Heart left ventricle (tissue), 16 donors: Measurements from ENCODE around the gene SMIM10L2A. TPM values are rescaled to one million over a fixed set of nuclear protein-coding genes. Genes with fewer than 3 reads are reported as not detected.
A peak's percentile ranks its signal among the peaks of the same experiment; 100 is the strongest.

Source experiments
- ATAC-seq, 4 donors: fragments of 200-7000 bp; cut with Tn5 transposase; one replicate each; pipeline ENCODE4 v1.9.1; 2020 to 2022; ENCODE audit warnings: moderate library complexity in 4 of 4, mild to moderate bottlenecking in 3 of 4, moderate number of reproducible peaks in 1 of 4
- DNase-seq, 5 donors: peaks; one replicate each; pipeline ENCODE4 v3.0.0-alpha.2; 2020
- H3K27ac ChIP-seq, 12 donors: fragments of 200-600 bp; sonication (generic) in 4 of 12; one replicate each; pipeline versions ENCODE4 v1.5.0 to v1.8.0; 2016 to 2022; ENCODE audit warnings: mild to moderate bottlenecking in 2 of 12
- H3K27me3 ChIP-seq, 9 donors: fragments of 200-600 bp; sonication (generic) in 2 of 9; one replicate each; pipeline versions ENCODE4 v1.5.1 to v1.8.0; 2016 to 2022; ENCODE audit warnings: mild to moderate bottlenecking in 3 of 9
- H3K36me3 ChIP-seq, 9 donors: fragments of 200-600 bp; sonication (generic) in 2 of 9; one replicate each; pipeline versions ENCODE4 v1.5.0 to v1.8.0; 2018 to 2022; ENCODE audit warnings: mild to moderate bottlenecking in 2 of 9
- H3K4me1 ChIP-seq, 12 donors: fragments of 200-600 bp; sonication (generic) in 4 of 12; one replicate each; pipeline versions ENCODE4 v1.5.0 to v1.8.0; 2016 to 2022; ENCODE audit warnings: mild to moderate bottlenecking in 3 of 12
- H3K4me3 ChIP-seq, 12 donors: fragments of 200-600 bp; sonication (generic) in 4 of 12; one replicate each; pipeline versions ENCODE4 v1.5.0 to v1.8.0; 2017 to 2022; ENCODE audit warnings: mild to moderate bottlenecking in 9 of 12, moderate library complexity in 4 of 12
- H3K9me3 ChIP-seq, 12 donors: fragments of 200-600 bp; sonication (generic) in 4 of 12; one replicate each; pipeline versions ENCODE4 v1.5.0 to v1.8.0; 2016 to 2022; ENCODE audit warnings: mild to moderate bottlenecking in 1 of 12
- POLR2A ChIP-seq, 2 donors: fragments of 450-650 bp; IDR thresholded peaks; one replicate each; pipeline ENCODE4 v1.6.1; 2017; ENCODE audit warnings: antibody characterized with exemption in 2 of 2, mild to moderate bottlenecking in 2 of 2, moderate library complexity in 2 of 2
- WGBS, 4 donors: extraction: QIAGEN DNeasy Blood & Tissue Kit in 2 of 4; methylation state at CpG; one replicate each; pipeline versions ENCODE4 v1.1.5 to v1.1.7; 2013 to 2018; 5-methylcytosine and 5-hydroxymethylcytosine counted together
- intact Hi-C, 10 donors: fragments of 100-400 bp; cut with DNase I; formaldehyde crosslinking; loops; one replicate each; pipeline versions ENCODE4 v1.11.1 to v1.14.2; 2022
- polyA plus RNA-seq, 2 donors: library from polyadenylated mRNA; stranded (reverse); fragments of 200-250 nt; gene quantifications; one replicate each; pipeline ENCODE4 v1.2.3, GENCODE V29; 2013
- total RNA-seq, 9 donors: library from RNA; depleted of rRNA in 2 of 9; stranded (reverse); fragments of >200 nt in 2 of 9; fragmentation: NEBNext Ultra II Directional in 3 of 9; extraction: Animal tissue kit (Norgen Biotek cat#: 25700) in 3 of 9; gene quantifications; one replicate each; pipeline versions ENCODE4 v1.1.0 to v1.2.4, GENCODE V29; 2016 to 2023
- TF ChIP-seq, protein P1 (sequence below), 12 donors: fragments of 200-600 bp; sonication (generic) in 4 of 12; IDR thresholded peaks; one replicate each; pipeline versions ENCODE4 v1.5.0 to v1.8.0; 2018 to 2022; ENCODE audit warnings: antibody characterized with exemption in 12 of 12, mild to moderate bottlenecking in 5 of 12
- donor health status: ischemic (EF 13 %, LVEDD 7.1; RV severe dilation, severe dysfunction).
- donor health status: healthy with polysubstance abuse.
- donor health status: DM: no; HTN: yes; CAD: no.
- donor health status: DM: no; HTN: no; CAD: no.
- donor health status: ischemic (EF 25% LVEDD 6.9; RV normal size, moderate dysfunction).
- donor health status: ischemic (EF 25% LVEDD 5.7; RV mildly dilated, moderate dysfunction).
- donor health status: healthy.
- donor health status: DM: yes; HTN: yes; CAD: no.
- donor health status: ischemic (EF 35%, LVEDD 5.7; RV mildly dilated, moderate dysfunction).
- donor health status: nonischemic (EF 11% LVEDD 7.7; RV severe dilation, severe dysfunction).
- donor health status: DM: yes; HTN: yes; CAD: no.
- donor health status: PGD.
- donor health status: ischemic (EF 29% LVEDD 5.4; RV normal size, mild dysfunction).
- donor health status: nonischemic (EF 23%, LVEDD 6.1; RV moderate dilation, normal function).

SMIM10L2A gene
- total and polyA plus RNA-seq, 11 donors, result 0.37 to 2.7 (median 1.3) TPM

DNA sequence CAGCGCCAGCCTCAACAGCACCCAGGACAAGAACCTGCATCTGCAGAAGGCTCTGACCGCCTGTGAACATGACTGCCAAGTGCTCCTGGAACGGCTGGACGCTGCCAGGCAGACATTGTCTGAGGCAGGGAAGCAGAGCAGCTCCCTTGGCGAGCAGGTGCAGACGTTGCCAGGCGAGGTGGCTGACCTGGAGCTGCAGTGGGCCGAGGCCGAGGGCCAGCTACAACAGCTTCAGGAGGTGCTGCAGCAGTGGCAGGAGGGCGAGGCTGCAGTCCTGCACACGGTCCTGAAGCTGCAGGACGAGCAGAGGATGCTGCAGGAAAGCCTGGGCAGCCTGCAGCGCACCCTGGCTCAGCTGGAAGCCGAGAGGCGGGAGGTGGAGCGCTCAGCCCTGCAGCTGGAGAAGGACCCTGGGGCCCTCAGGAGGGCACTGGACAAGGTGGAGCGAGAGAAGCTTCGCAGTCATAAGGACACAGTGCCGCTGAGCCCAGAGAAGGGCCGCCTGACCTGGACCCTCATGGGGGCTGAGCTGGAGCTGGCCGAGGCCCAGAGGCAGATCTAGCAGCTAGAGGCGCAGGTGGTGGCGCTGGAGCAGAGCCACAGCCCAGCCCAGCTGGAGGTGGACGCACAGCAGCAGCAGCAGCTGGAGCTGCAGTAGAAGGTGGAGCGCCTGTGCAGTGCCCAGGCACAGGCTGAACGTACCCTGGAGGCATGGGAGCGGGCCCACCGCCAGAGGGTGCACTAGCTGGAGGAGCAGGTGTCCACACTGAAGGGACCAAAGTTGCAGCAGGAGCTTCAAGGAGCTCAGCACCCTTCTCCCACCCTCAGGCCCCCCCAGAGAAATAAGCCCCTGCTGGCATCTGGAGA, 16.4 kb downstream of the SMIM10L2A start:
- 77 to 91% (median 90%) methylated on average over 14 to 28 of the region's 28 CpGs for WGBS, 4 donors
- TF ChIP-seq, protein P1, sequence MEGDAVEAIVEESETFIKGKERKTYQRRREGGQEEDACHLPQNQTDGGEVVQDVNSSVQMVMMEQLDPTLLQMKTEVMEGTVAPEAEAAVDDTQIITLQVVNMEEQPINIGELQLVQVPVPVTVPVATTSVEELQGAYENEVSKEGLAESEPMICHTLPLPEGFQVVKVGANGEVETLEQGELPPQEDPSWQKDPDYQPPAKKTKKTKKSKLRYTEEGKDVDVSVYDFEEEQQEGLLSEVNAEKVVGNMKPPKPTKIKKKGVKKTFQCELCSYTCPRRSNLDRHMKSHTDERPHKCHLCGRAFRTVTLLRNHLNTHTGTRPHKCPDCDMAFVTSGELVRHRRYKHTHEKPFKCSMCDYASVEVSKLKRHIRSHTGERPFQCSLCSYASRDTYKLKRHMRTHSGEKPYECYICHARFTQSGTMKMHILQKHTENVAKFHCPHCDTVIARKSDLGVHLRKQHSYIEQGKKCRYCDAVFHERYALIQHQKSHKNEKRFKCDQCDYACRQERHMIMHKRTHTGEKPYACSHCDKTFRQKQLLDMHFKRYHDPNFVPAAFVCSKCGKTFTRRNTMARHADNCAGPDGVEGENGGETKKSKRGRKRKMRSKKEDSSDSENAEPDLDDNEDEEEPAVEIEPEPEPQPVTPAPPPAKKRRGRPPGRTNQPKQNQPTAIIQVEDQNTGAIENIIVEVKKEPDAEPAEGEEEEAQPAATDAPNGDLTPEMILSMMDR (IDR thresholded peaks at IDR 0.05), result no peak
- TF ChIP-seq POLR2A (IDR thresholded peaks at IDR 0.05), result no peak
- intact Hi-C loops, result no loop called here

DNA sequence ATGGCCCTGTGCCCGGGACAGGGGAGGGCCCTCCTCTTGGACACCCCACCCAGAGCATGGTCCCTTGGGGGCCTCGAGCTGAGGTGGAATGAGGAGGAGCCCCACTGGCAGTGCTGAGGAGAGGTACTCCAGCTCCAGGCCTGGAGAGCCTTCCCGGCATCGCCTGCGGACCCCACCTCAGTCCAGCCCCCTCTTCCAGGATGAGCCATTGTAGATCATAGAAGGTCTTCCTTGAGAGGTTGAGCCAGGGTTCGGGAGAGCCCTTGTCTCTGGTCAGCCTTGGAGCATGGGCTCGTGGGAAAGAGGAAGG, 16.9 kb downstream of the SMIM10L2A start:
- Histone ChIP-seq H3K9me3 (no peaks in the 10 kb centered on the region), H3K4me3 (no peak overlapping the region), H3K27me3 (peaks cover 0 to 3% (median 0%) of the 10 kb centered on the region in 9 donors), H3K27ac (no peak overlapping the region), H3K36me3 (no peaks in the 10 kb centered on the region), H3K4me1 (no peaks in the 10 kb centered on the region)
- ATAC-seq (no peak), DNase-seq (no peak)
- TF ChIP-seq, protein P1 (IDR thresholded peaks at IDR 0.05), result no peak
- TF ChIP-seq POLR2A (IDR thresholded peaks at IDR 0.05), result no peak
- intact Hi-C loops, result no loop called here
- 82 to 88% (median 86%) methylated on average over 2 to 7 of the region's 7 CpGs for WGBS, 4 donors

More for the DNA sequence above, 16.4 kb downstream of the SMIM10L2A start:
- no peak overlapping the region for H3K4me3 ChIP-seq
- ATAC-seq (no peak), DNase-seq (no peak)
- H3K27ac ChIP-seq, result no peak overlapping the region
- no peaks in the 10 kb centered on the region for H3K9me3 ChIP-seq
- peaks cover 0 to 4% (median 0%) of the 10 kb centered on the region in 9 donors for H3K27me3 ChIP-seq
- H3K36me3 ChIP-seq, result no peaks in the 10 kb centered on the region
- H3K4me1 ChIP-seq, result no peaks in the 10 kb centered on the region

DNA sequence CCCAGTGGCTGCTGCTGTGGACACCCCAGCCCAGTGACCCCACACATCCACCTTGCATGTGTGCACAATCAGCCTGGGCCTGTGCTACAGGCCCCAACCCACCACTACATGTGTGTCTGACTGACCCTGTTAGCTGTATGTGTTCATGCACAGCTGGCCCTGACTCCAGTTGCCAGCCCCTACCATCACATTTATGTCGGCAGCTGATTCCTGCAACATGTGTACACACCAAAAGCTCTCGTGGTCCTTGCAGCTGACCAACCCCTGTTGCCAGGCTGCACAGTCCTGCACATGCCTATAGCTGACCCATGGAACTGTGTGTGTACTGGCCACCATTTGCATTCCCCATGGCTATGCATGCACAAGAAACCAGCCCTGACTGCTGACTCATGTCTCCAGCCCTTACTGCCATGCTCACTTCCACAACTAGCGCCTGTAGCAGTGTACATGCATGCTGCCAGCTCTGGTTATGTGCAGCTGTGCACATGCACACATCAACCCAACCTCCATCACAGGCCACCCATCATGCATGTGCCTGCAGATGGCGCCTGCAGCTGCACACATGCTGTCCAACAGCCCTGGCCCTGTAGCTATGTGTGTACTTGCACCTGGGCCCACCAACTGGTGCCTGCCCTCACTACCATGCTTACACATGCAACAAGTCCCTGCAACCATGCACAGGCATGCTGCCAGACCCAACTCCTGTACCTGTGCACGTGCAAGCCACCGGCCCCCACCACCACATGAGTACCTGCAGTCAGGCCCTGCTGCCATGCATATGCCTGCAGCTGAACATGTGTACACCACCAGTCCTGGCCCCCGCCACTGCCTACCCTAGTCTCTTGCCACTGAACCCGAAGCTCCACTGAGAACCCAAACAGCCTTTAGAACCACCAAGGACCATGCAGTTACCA, 28.1 kb downstream of the SMIM10L2A start:
- H3K4me3 ChIP-seq, result no peak overlapping the region
- peaks cover 0 to 3% (median 0%) of the 10 kb centered on the region in 9 donors for H3K27me3 ChIP-seq
- peaks cover 0 to 6% (median 0%) of the 10 kb centered on the region in 12 donors for H3K4me1 ChIP-seq
- no peaks in the 10 kb centered on the region for H3K9me3 ChIP-seq
- DNase-seq (peak in 1 of 5 donors; percentile 7), ATAC-seq (no peak)
- no peaks in the 10 kb centered on the region for H3K36me3 ChIP-seq
- no peak for TF ChIP-seq POLR2A (IDR thresholded peaks at IDR 0.05)
- TF ChIP-seq, protein P1 (IDR thresholded peaks at IDR 0.05), result no peak
- H3K27ac ChIP-seq, result no peak overlapping the region
- 62 to 93% (median 82%) methylated on average over 7 to 8 of the region's 8 CpGs for WGBS, 4 donors
- intact Hi-C loops, result no loop called here

DNA sequence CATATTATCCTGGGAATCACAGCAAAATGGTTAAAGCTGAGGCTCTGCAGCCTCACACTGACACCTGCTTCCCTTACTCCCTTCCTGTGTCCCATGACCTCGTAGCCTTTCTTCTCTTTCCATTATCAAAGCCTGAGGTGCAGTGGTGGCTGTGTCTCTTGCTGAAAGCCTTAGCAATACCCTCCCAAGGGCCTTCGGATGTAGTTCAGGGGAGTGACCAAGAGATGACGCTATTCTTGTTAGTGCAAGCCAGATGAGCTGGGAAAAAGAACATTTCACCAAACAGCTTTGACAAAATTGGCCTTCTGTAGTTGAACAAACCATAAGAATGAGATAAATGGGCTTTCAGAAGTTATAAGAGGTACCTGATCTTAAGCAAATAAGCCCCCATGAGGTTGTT, 31.6 kb downstream of the SMIM10L2A start:
- Histone ChIP-seq H3K27ac (no peak overlapping the region), H3K4me3 (no peak overlapping the region), H3K9me3 (peaks cover 0 to 14% (median 2%) of the 10 kb centered on the region in 12 donors), H3K36me3 (no peaks in the 10 kb centered on the region), H3K27me3 (no peaks in the 10 kb centered on the region), H3K4me1 (peaks cover 0 to 9% (median 0%) of the 10 kb centered on the region in 12 donors)
- WGBS, 4 donors, result 35 to 65% (median 56%) methylated on average over 3 of the region's 3 CpGs
- no peak for ATAC-seq
- DNase-seq, result no peak
- intact Hi-C loops, result no loop called here
- TF ChIP-seq POLR2A (IDR thresholded peaks at IDR 0.05), result no peak
- TF ChIP-seq, protein P1 (IDR thresholded peaks at IDR 0.05), result no peak
